Measurements from ENCODE around the gene MSI1. TPM values are rescaled to one million over a fixed set of nuclear protein-coding genes. Genes with fewer than 3 reads are reported as not detected.
A peak's percentile ranks its signal among the peaks of the same experiment; 100 is the strongest.

Gene MSI1
- total and polyA plus RNA-seq, 10 of the 15 experiments (the other 5 are each of a cell fraction or from before 2014, with no cell fraction given), result 0.04 TPM; not detected in 9

DNA sequence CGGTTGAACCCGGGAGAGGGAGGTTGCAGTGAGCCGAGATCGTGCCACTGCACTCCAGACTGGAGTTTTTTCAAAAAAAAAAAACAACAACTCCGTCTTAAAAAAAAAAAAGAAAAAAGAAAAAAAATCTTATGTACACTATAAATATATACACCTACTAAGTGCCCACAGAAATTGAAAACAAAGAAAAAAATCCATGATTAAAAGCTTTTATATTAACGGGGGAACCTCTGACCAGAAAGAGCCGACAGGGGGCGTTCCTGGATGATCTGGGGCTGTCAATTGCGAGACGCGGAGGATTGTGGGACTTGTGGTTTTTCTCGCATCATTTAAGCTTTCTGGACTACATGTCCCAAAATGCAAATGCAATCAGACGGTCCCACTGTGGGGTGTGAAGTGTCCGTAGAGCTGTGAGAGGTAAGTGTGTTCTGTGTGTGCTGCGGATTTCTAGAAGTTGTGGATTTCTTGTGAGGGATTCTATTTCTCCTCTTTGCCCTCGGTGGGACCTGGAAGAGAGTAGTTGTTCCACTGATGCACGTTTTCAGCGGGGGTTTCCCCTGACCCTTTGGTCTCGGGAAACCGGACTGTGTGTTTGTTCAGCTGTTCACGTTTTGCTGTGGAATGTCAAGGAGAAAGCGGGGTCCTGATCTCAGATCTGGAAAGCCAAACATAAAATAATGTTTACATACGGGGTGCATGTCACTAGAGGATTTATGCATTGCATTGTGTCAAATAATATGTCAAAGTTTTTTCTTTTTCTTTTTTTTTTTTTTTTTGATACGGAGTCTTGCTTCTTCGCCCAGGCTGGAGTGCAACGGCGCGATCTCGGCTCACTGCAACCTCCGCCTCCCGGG, 66.8 kb downstream of the MSI1 start, which contains the start of gene SIRT4 (continued):
- TF ChIP-seq, protein P1, sequence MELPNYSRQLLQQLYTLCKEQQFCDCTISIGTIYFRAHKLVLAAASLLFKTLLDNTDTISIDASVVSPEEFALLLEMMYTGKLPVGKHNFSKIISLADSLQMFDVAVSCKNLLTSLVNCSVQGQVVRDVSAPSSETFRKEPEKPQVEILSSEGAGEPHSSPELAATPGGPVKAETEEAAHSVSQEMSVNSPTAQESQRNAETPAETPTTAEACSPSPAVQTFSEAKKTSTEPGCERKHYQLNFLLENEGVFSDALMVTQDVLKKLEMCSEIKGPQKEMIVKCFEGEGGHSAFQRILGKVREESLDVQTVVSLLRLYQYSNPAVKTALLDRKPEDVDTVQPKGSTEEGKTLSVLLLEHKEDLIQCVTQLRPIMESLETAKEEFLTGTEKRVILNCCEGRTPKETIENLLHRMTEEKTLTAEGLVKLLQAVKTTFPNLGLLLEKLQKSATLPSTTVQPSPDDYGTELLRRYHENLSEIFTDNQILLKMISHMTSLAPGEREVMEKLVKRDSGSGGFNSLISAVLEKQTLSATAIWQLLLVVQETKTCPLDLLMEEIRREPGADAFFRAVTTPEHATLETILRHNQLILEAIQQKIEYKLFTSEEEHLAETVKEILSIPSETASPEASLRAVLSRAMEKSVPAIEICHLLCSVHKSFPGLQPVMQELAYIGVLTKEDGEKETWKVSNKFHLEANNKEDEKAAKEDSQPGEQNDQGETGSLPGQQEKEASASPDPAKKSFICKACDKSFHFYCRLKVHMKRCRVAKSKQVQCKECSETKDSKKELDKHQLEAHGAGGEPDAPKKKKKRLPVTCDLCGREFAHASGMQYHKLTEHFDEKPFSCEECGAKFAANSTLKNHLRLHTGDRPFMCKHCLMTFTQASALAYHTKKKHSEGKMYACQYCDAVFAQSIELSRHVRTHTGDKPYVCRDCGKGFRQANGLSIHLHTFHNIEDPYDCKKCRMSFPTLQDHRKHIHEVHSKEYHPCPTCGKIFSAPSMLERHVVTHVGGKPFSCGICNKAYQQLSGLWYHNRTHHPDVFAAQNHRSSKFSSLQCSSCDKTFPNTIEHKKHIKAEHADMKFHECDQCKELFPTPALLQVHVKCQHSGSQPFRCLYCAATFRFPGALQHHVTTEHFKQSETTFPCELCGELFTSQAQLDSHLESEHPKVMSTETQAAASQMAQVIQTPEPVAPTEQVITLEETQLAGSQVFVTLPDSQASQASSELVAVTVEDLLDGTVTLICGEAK (IDR thresholded peaks at IDR 0.05; ENCODE audit: borderline replicate concordance), result peak; percentile 45; the same call in 1 of the 2 replicates
- TF ChIP-seq NR2F1 (conservative IDR thresholded peaks at IDR 0.05) (peak; percentile 31; the same call in 1 of the 2 replicates), DPF2 (IDR thresholded peaks at IDR 0.05) (no peak), CBFB (IDR thresholded peaks at IDR 0.05; ENCODE audit: low read depth) (peak; percentile 79), HCFC1 (IDR thresholded peaks at IDR 0.05; ENCODE audit: low read length) (peak; percentile 94), EP300 (IDR thresholded peaks at IDR 0.05; ENCODE audit: borderline replicate concordance in 1 of 2, control insufficient read depth in 1 of 2, low read depth in 2 of 2, low read length in 2 of 2) (no peak), RBBP5 (conservative IDR thresholded peaks at IDR 0.05) (no peak), MTA2 (IDR thresholded peaks at IDR 0.05; ENCODE audit: low read depth) (peak; percentile 50; the same call in 1 of the 2 replicates), IRF4 (IDR thresholded peaks at IDR 0.05; ENCODE audit: low read depth, low read length) (no peak), HDGF (IDR thresholded peaks at IDR 0.05) (peak; percentile 44; the same call in 1 of the 2 replicates), FOXK2 (IDR thresholded peaks at IDR 0.05) (peak; percentile 96), YY1 (IDR thresholded peaks at IDR 0.05; ENCODE audit: low read depth, low read length) (peak; percentile 59), ZNF207 (IDR thresholded peaks at IDR 0.05; ENCODE audit: borderline replicate concordance) (peak; percentile 64; the same call in 1 of the 2 replicates)
- TF ChIP-seq, protein P2, sequence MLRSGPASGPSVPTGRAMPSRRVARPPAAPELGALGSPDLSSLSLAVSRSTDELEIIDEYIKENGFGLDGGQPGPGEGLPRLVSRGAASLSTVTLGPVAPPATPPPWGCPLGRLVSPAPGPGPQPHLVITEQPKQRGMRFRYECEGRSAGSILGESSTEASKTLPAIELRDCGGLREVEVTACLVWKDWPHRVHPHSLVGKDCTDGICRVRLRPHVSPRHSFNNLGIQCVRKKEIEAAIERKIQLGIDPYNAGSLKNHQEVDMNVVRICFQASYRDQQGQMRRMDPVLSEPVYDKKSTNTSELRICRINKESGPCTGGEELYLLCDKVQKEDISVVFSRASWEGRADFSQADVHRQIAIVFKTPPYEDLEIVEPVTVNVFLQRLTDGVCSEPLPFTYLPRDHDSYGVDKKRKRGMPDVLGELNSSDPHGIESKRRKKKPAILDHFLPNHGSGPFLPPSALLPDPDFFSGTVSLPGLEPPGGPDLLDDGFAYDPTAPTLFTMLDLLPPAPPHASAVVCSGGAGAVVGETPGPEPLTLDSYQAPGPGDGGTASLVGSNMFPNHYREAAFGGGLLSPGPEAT (IDR thresholded peaks at IDR 0.05; ENCODE audit: low read depth), result peak; percentile 93
- TF ChIP-seq, protein P3, sequence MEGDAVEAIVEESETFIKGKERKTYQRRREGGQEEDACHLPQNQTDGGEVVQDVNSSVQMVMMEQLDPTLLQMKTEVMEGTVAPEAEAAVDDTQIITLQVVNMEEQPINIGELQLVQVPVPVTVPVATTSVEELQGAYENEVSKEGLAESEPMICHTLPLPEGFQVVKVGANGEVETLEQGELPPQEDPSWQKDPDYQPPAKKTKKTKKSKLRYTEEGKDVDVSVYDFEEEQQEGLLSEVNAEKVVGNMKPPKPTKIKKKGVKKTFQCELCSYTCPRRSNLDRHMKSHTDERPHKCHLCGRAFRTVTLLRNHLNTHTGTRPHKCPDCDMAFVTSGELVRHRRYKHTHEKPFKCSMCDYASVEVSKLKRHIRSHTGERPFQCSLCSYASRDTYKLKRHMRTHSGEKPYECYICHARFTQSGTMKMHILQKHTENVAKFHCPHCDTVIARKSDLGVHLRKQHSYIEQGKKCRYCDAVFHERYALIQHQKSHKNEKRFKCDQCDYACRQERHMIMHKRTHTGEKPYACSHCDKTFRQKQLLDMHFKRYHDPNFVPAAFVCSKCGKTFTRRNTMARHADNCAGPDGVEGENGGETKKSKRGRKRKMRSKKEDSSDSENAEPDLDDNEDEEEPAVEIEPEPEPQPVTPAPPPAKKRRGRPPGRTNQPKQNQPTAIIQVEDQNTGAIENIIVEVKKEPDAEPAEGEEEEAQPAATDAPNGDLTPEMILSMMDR (IDR thresholded peaks at IDR 0.05 in 2 of 3, conservative IDR thresholded peaks at IDR 0.05 in 1 of 3; ENCODE audit: control insufficient read depth in 2 of 3, extremely low read depth in 1 of 3, insufficient read depth in 1 of 3, low read depth in 3 of 3, low read length in 3 of 3), result peak; percentile 61 to 90 (median 84)
- TF ChIP-seq, protein P4, sequence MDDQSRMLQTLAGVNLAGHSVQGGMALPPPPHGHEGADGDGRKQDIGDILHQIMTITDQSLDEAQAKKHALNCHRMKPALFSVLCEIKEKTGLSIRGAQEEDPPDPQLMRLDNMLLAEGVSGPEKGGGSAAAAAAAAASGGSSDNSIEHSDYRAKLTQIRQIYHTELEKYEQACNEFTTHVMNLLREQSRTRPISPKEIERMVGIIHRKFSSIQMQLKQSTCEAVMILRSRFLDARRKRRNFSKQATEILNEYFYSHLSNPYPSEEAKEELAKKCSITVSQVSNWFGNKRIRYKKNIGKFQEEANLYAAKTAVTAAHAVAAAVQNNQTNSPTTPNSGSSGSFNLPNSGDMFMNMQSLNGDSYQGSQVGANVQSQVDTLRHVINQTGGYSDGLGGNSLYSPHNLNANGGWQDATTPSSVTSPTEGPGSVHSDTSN (IDR thresholded peaks at IDR 0.05; ENCODE audit: insufficient replicate concordance, low read depth, low read length), result peak; percentile 86
- TF ChIP-seq, protein P5, sequence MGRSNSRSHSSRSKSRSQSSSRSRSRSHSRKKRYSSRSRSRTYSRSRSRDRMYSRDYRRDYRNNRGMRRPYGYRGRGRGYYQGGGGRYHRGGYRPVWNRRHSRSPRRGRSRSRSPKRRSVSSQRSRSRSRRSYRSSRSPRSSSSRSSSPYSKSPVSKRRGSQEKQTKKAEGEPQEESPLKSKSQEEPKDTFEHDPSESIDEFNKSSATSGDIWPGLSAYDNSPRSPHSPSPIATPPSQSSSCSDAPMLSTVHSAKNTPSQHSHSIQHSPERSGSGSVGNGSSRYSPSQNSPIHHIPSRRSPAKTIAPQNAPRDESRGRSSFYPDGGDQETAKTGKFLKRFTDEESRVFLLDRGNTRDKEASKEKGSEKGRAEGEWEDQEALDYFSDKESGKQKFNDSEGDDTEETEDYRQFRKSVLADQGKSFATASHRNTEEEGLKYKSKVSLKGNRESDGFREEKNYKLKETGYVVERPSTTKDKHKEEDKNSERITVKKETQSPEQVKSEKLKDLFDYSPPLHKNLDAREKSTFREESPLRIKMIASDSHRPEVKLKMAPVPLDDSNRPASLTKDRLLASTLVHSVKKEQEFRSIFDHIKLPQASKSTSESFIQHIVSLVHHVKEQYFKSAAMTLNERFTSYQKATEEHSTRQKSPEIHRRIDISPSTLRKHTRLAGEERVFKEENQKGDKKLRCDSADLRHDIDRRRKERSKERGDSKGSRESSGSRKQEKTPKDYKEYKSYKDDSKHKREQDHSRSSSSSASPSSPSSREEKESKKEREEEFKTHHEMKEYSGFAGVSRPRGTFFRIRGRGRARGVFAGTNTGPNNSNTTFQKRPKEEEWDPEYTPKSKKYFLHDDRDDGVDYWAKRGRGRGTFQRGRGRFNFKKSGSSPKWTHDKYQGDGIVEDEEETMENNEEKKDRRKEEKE (IDR thresholded peaks at IDR 0.05), result peak; percentile 86

All from GM12878 (cell line).